IPS-15b (cell line): ENCODE results near the gene SESN1.
"Not testable (repeated sequence)": the region's sequence is repeated elsewhere in the genome, so short reads cannot be mapped to it uniquely, and the experiment has no call there.

Experiments
- H3K27me3 ChIP-seq: one replicate; pipeline ENCODE4 v1.6.1; 2013; ENCODE audit warnings: low read length; ENCODE audit not compliant: control insufficient read depth, insufficient read depth
- H3K36me3 ChIP-seq: one replicate; pipeline ENCODE4 v1.6.1; 2013; ENCODE audit warnings: low read length; ENCODE audit not compliant: control insufficient read depth, insufficient read depth
- H3K4me1 ChIP-seq: one replicate; pipeline ENCODE4 v1.6.1; 2013; ENCODE audit warnings: mild to moderate bottlenecking, low read length; ENCODE audit not compliant: control insufficient read depth, insufficient read depth
- H3K4me3 ChIP-seq: one replicate; pipeline ENCODE4 v1.5.1; 2013; ENCODE audit warnings: low read depth, low read length
- H3K9ac ChIP-seq: one replicate; pipeline ENCODE4 v1.6.1; 2013; ENCODE audit warnings: low read depth, mild to moderate bottlenecking, low read length
- H3K9me3 ChIP-seq: one replicate; pipeline ENCODE4 v1.6.1; 2013; ENCODE audit warnings: mild to moderate bottlenecking, low read length; ENCODE audit not compliant: control insufficient read depth, insufficient read depth

Gene SESN1

DNA sequence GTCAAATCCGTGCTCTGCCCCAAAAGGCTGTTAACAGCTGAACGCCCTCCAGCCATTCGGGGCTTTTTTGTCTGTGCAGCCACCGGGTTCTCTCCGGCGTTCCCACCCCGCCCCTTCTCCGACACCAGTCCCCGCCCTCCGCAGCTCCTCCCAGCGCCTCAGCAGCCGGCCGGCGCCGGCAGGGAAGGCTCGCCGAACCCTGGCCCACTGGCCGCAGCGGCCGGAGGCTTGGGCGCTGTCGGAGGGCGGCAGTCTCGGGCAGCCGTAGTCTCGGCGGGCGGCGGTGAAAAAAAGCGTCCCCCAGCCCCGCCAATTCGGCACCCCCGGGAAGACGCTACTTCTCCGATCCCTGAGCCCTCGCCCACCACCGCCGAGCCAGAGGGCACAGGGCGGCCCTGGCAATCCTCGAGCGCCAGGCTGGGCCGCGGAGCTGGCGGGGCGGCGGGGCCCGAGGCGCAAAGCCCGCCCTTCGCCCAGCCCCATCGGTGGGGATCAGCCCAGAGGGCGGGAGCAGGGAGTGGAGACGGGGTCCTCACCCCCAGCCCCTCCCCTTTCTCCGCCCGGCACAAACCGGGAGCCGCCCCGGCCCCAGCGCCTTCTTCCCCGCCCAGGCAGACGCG, at the start of gene SESN1:
TSS of gene SESN1 (minus strand) at position 431 of the 620 bp plus-strand sequence. CDS start 773 bp downstream, outside the sequence.
- Histone ChIP-seq H3K4me1 (peaks cover 5% of the 10 kb centered on the region), H3K4me3 (peak within 1 kb of the TSS; percentile 97), H3K27me3 (no peaks in the 10 kb centered on the region), H3K36me3 (no peaks in the 10 kb centered on the region), H3K9ac (peak within 1 kb of the TSS; percentile 91), H3K9me3 (no peaks in the 10 kb centered on the region)

DNA sequence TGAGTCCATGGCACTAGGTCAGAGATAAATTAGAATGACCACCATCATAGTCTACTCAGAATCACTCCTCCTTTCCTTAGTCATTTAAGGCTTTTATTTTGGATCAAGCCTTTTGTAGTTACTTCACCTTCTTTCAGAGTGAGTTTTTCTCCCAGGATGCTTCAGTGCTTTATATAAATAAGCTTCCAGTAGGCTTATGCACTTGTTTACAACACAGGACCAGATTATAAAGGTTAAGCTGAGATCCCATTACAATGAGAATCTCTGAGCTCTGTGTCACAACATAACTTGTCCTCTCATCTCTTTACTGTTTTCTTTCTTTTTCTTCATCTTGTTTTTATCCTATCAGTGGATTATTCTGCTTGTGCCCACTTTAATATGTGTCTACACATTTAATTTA, 48.5 kb upstream of the SESN1 start:
- no peak overlapping the region for H3K9ac ChIP-seq
- no peaks in the 10 kb centered on the region for H3K36me3 ChIP-seq
- no peaks in the 10 kb centered on the region for H3K27me3 ChIP-seq
- no peaks in the 10 kb centered on the region for H3K4me1 ChIP-seq
- no peaks in the 10 kb centered on the region for H3K9me3 ChIP-seq
- no peak overlapping the region for H3K4me3 ChIP-seq

DNA sequence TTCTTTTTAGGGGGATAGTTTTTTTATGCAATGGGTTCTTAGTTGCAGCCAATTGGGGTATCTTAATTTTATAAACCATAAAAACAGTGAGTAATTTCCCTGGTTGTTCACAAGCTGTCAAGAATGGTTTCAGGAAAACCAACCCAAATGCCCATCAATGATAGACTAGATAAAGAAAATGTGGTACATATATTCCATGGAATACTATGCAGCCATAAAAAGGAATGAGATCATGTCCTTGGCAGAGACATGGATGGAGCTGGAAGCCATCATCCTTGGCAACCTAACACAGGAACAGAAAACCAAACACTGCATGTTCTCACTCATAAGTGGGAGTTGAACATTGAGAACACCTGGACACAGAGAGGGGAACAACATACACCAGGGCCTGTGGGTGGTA, 47.4 kb upstream of the SESN1 start:
- not testable (repeated sequence) for H3K4me3 ChIP-seq, H3K9ac ChIP-seq, H3K9me3 ChIP-seq, H3K36me3 ChIP-seq, H3K27me3 ChIP-seq, H3K4me1 ChIP-seq

DNA sequence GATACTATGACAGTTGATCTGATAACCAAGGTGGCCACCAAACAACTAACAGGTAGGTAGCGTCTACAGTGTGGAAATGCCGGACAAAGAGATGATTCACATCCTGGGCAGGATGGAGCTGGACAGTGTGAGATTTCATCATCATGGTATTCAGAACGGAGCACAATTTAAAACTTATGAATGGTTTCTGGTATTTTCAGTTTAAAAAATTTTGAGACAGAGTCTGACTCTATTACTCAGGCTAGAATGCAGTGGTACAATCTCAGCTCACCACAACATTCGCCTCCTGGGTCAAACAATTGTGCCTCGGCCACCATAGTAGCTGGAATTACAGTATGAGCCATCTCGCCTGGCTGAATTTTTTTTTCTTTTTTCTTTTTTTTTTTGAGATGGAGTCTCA, 44.5 kb upstream of the SESN1 start:
- H3K27me3 ChIP-seq: no peaks in the 10 kb centered on the region
- H3K9ac ChIP-seq: no peak overlapping the region
- H3K4me1 ChIP-seq: no peaks in the 10 kb centered on the region
- no peaks in the 10 kb centered on the region for H3K36me3 ChIP-seq
- no peak overlapping the region for H3K4me3 ChIP-seq
- H3K9me3 ChIP-seq: no peaks in the 10 kb centered on the region

DNA sequence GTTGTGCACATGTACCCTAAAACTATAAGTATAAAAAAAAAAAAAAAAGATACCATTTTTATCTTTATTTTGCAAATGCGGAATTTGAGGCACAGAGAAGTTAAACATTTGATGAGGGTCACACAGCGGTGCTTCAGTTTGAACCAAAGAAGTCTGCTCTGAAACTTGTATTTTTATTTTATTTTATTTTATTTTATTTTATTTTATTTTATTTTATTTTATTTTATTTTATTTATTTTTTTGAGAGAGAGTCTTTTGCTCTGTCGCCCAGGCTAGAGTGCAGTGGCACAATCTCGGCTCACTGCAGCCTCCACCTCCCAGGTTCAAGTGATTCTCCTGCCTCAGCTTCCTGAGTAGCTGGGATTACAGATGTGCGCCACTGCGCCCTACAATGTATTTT, 41.9 kb upstream of the SESN1 start:
- not testable (repeated sequence) for H3K9me3 ChIP-seq, H3K36me3 ChIP-seq, H3K27me3 ChIP-seq, H3K4me3 ChIP-seq, H3K4me1 ChIP-seq, H3K9ac ChIP-seq

DNA sequence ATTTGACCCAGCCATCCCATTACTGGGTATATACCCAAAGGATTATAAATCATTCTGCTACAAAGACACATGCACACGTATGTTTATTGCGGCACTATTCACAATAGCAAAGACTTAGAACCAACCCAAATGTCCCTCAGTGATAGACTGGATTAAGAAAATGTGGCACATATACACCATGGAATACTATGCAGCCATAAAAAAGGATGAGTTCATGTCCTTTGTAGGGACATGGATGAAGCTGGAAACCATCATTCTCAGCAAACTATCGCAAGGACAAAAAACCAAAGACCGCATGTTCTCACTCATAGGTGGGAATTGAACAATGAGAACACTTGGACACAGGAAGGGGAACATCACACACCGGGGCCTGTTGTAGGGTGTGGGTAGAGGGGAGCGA, 41.4 kb upstream of the SESN1 start:
- H3K4me3 ChIP-seq, H3K9me3 ChIP-seq, H3K36me3 ChIP-seq, H3K27me3 ChIP-seq, H3K4me1 ChIP-seq, H3K9ac ChIP-seq: not testable (repeated sequence)

DNA sequence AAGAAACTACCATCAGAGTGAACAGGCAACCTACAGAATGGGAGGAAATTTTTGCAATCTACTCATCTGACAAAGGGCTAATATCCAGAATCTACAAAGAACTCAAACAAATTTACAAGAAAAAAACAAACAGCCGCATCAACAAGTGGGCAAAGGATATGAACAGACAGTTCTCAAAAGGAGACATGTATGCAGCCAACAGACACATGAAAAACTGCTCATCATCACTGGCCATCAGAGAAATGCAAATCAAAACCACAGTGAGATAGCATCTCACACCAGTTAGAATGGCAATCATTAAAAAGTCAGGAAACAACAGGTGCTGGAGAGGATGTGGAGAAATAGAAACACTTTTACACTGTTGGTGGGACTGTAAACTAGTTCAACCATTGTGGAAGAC, 41.0 kb upstream of the SESN1 start:
- H3K4me3 ChIP-seq, H3K27me3 ChIP-seq, H3K9me3 ChIP-seq, H3K9ac ChIP-seq, H3K4me1 ChIP-seq, H3K36me3 ChIP-seq: not testable (repeated sequence)

DNA sequence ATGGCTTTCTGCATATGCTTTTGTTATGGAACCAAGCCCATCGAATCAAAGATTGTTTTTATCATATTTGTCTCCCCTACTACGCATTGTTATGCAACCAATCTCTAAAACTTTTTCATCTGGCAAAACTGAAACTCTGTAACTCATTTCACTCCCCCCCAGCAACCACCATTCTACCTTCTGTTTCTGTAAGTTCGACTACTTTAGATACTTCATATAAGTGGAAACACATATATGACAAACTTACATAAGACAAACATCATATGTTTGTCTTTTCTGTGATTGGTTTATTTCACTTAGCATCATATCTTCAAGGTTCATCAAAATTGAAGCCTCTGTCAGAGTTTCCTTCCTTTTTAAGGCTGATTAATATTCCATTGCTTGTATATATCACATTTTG, 35.4 kb upstream of the SESN1 start:
- H3K27me3 ChIP-seq: no peaks in the 10 kb centered on the region
- H3K4me3 ChIP-seq: no peak overlapping the region
- H3K9me3 ChIP-seq: no peaks in the 10 kb centered on the region
- no peaks in the 10 kb centered on the region for H3K36me3 ChIP-seq
- H3K4me1 ChIP-seq: no peaks in the 10 kb centered on the region
- no peak overlapping the region for H3K9ac ChIP-seq

DNA sequence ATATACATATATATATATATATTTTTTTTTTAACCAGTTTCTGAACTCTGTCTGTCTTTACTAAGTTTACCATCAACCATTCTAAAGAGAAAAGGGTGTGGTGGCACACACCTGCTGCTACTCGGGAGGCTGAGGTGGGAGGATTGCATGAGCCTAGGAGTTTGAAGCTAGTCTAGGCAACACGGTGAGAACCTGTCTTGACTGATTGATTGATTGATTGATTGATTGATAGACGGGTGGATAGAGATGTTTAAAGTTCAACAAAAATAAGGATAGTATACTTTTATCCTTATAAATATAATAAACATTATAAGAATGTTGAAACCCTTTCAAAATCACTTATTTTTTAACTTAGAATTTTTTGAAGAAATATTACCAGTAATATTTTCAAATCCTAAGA, 30.9 kb upstream of the SESN1 start:
- no peak overlapping the region for H3K9ac ChIP-seq
- no peaks in the 10 kb centered on the region for H3K27me3 ChIP-seq
- no peaks in the 10 kb centered on the region for H3K4me1 ChIP-seq
- no peaks in the 10 kb centered on the region for H3K9me3 ChIP-seq
- H3K4me3 ChIP-seq: no peak overlapping the region
- no peaks in the 10 kb centered on the region for H3K36me3 ChIP-seq

DNA sequence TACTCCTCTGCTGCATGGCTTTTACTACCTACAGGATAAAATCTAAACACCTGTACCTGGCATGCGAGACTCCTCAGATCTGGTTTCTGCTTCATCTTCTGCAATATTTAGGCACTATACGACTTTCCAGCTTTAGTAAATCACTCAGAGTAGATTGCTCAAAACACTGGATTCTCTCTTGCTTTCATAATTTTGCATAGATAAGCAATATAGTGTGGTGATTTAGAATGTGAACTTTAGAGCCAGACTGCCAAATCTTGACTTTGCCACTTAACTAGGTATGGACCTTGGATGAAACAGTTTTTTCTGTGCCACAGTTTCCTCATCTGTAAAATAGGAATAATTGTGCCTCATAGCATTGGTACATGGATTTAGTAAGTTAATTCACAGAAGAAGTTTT, 29.6 kb upstream of the SESN1 start:
- no peaks in the 10 kb centered on the region for H3K4me1 ChIP-seq
- H3K9me3 ChIP-seq: no peaks in the 10 kb centered on the region
- no peaks in the 10 kb centered on the region for H3K27me3 ChIP-seq
- H3K9ac ChIP-seq: no peak overlapping the region
- H3K36me3 ChIP-seq: no peaks in the 10 kb centered on the region
- H3K4me3 ChIP-seq: no peak overlapping the region

DNA sequence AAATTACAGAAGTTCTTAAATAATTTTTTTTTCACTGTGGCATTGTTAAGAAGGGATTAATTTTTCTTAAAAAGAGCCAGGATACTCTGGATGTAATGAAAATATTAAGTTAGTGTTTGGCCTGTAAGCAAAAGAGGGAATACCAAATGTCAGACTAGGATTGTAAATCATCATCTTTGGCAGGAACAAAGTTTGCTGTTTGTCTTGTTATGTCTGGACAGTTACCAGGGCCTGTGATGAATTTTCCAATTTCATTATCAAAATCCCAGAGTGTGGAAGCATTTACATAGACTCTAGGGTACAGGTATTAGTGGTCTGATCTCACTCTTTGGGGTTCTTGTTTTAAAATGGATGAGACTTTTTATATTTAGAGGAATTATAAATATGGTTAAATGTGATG, 26.8 kb upstream of the SESN1 start:
- Histone ChIP-seq H3K9ac (no peak overlapping the region), H3K4me3 (no peak overlapping the region)

DNA sequence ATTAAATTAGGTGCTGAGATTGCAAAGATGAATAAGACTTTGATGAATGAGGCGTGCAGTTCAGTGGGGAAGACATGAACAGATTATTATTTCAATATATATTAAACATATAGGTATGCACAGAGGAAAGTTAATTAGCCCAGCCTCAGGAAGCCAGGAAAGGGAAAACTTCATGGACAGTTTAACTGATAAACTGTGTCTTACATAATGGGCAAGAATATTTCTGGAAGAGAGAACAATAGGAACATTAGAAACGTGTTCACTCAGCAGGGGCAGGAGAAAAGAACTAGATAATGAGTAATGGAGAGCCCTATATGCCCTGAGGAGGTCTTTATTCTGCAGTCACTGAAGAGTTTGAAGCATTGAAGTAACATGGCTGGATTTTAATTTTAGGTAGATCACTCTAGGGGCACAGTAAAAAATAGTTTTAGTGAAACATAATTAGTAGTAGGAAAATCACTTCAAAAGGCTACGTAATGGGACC, 24.3 kb upstream of the SESN1 start:
- H3K27me3 ChIP-seq: no peaks in the 10 kb centered on the region
- H3K9me3 ChIP-seq: no peaks in the 10 kb centered on the region
- no peaks in the 10 kb centered on the region for H3K4me1 ChIP-seq
- no peak overlapping the region for H3K9ac ChIP-seq
- H3K4me3 ChIP-seq: no peak overlapping the region
- H3K36me3 ChIP-seq: no peaks in the 10 kb centered on the region

More for the DNA sequence above, 26.8 kb upstream of the SESN1 start:
- Histone ChIP-seq H3K27me3 (no peaks in the 10 kb centered on the region), H3K4me1 (no peaks in the 10 kb centered on the region), H3K36me3 (no peaks in the 10 kb centered on the region), H3K9me3 (no peaks in the 10 kb centered on the region)
